Measurements from ENCODE around the gene SHE.

The SHE gene

GRCh38 chr1:154485910-154486496, 16.2 kb downstream of the SHE start:
- Histone ChIP-seq H4K20me1 (ENCODE audit: insufficient read depth, low read length, poor library complexity, severe bottlenecking) (no peaks in the 10 kb centered on the region), H3F3A (ENCODE audit: low read depth) (peaks cover 8% of the 10 kb centered on the region; the same call in 1 of the 2 replicates), H3K9me3 (ENCODE audit: insufficient read depth, low read depth, low read length) (no peaks in the 10 kb centered on the region), H3K9me2 (replicated peaks; ENCODE audit: low read depth, low read length) (no peaks in the 10 kb centered on the region), H3K9ac (ENCODE audit: low read depth, low read length, poor library complexity, severe bottlenecking) (no peak overlapping the region), H3K79me2 (ENCODE audit: insufficient read depth, low read length) (no peaks in the 10 kb centered on the region), H2AFZ (ENCODE audit: low read length) (no peak overlapping the region), H3K4me1 (ENCODE audit: insufficient read depth, low read length, poor library complexity, severe bottlenecking) (peaks cover 37% of the 10 kb centered on the region), H3K4me3 (ENCODE audit: low read length, poor library complexity, severe bottlenecking) (no peak overlapping the region), H3K27me3 (ENCODE audit: insufficient read depth, low read length, poor library complexity, severe bottlenecking) (no peaks in the 10 kb centered on the region), H3K4me2 (ENCODE audit: low read depth, low read length, poor library complexity, severe bottlenecking) (peak overlapping the region; percentile 57), H3K36me3 (ENCODE audit: insufficient read depth, low read length) (no peaks in the 10 kb centered on the region)
- TF ChIP-seq EZH2phosphoT487 (IDR thresholded peaks at IDR 0.05; ENCODE audit: borderline replicate concordance) = no peak
- TF ChIP-seq, protein P1, sequence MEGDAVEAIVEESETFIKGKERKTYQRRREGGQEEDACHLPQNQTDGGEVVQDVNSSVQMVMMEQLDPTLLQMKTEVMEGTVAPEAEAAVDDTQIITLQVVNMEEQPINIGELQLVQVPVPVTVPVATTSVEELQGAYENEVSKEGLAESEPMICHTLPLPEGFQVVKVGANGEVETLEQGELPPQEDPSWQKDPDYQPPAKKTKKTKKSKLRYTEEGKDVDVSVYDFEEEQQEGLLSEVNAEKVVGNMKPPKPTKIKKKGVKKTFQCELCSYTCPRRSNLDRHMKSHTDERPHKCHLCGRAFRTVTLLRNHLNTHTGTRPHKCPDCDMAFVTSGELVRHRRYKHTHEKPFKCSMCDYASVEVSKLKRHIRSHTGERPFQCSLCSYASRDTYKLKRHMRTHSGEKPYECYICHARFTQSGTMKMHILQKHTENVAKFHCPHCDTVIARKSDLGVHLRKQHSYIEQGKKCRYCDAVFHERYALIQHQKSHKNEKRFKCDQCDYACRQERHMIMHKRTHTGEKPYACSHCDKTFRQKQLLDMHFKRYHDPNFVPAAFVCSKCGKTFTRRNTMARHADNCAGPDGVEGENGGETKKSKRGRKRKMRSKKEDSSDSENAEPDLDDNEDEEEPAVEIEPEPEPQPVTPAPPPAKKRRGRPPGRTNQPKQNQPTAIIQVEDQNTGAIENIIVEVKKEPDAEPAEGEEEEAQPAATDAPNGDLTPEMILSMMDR (conservative IDR thresholded peaks at IDR 0.05; ENCODE audit: low read length) = no peak

- no peaks in the 10 kb centered on the region for H3K79me2 ChIP-seq (ENCODE audit: insufficient read depth, low read length)
- H3K9me3 ChIP-seq (ENCODE audit: insufficient read depth, low read depth, low read length) = no peaks in the 10 kb centered on the region
- no peak for TF ChIP-seq EZH2phosphoT487 (IDR thresholded peaks at IDR 0.05; ENCODE audit: borderline replicate concordance)
- TF ChIP-seq, protein P1 (conservative IDR thresholded peaks at IDR 0.05; ENCODE audit: low read length) = no peak
- no peaks in the 10 kb centered on the region for H3K36me3 ChIP-seq (ENCODE audit: insufficient read depth, low read length)
- no peaks in the 10 kb centered on the region for H3K9me2 ChIP-seq (replicated peaks; ENCODE audit: low read depth, low read length)
- H3K4me2 ChIP-seq (ENCODE audit: low read depth, low read length, poor library complexity, severe bottlenecking) = peak overlapping the region; percentile 57
- H4K20me1 ChIP-seq (ENCODE audit: insufficient read depth, low read length, poor library complexity, severe bottlenecking) = no peaks in the 10 kb centered on the region
- H3F3A ChIP-seq (ENCODE audit: low read depth) = peaks cover 8% of the 10 kb centered on the region; the same call in 1 of the 2 replicates
- H3K9ac ChIP-seq (ENCODE audit: low read depth, low read length, poor library complexity, severe bottlenecking) = no peak overlapping the region
- H3K4me3 ChIP-seq (ENCODE audit: low read length, poor library complexity, severe bottlenecking) = no peak overlapping the region
- H3K27me3 ChIP-seq (ENCODE audit: insufficient read depth, low read length, poor library complexity, severe bottlenecking) = no peaks in the 10 kb centered on the region
- peaks cover 31% of the 10 kb centered on the region for H3K4me1 ChIP-seq (ENCODE audit: insufficient read depth, low read length, poor library complexity, severe bottlenecking)
- H2AFZ ChIP-seq (ENCODE audit: low read length) = no peak overlapping the region
Observed at GRCh38 chr1:154485106-154485505, 17.1 kb downstream of the SHE start.

- no peaks in the 10 kb centered on the region for H3K79me2 ChIP-seq (ENCODE audit: insufficient read depth, low read length)
- no peaks in the 10 kb centered on the region for H3K36me3 ChIP-seq (ENCODE audit: insufficient read depth, low read length)
- TF ChIP-seq, protein P1 (conservative IDR thresholded peaks at IDR 0.05; ENCODE audit: low read length) = no peak
- TF ChIP-seq EZH2phosphoT487 (IDR thresholded peaks at IDR 0.05; ENCODE audit: borderline replicate concordance) = no peak
- peaks cover 8% of the 10 kb centered on the region; the same call in 1 of the 2 replicates for H3F3A ChIP-seq (ENCODE audit: low read depth)
- H3K4me2 ChIP-seq (ENCODE audit: low read depth, low read length, poor library complexity, severe bottlenecking) = no peak overlapping the region
- H4K20me1 ChIP-seq (ENCODE audit: insufficient read depth, low read length, poor library complexity, severe bottlenecking) = no peaks in the 10 kb centered on the region
- no peaks in the 10 kb centered on the region for H3K9me3 ChIP-seq (ENCODE audit: insufficient read depth, low read depth, low read length)
- H3K4me3 ChIP-seq (ENCODE audit: low read length, poor library complexity, severe bottlenecking) = no peak overlapping the region
- no peak overlapping the region for H3K9ac ChIP-seq (ENCODE audit: low read depth, low read length, poor library complexity, severe bottlenecking)
- peaks cover 25% of the 10 kb centered on the region for H3K4me1 ChIP-seq (ENCODE audit: insufficient read depth, low read length, poor library complexity, severe bottlenecking)
- H3K9me2 ChIP-seq (replicated peaks; ENCODE audit: low read depth, low read length) = no peaks in the 10 kb centered on the region
- no peaks in the 10 kb centered on the region for H3K27me3 ChIP-seq (ENCODE audit: insufficient read depth, low read length, poor library complexity, severe bottlenecking)
- H2AFZ ChIP-seq (ENCODE audit: low read length) = no peak overlapping the region
Observed at GRCh38 chr1:154483941-154484803, 18.0 kb downstream of the SHE start.

Data from Loucy (cell line).